Activated naive CD4-positive, alpha-beta T cell (primary cell): ENCODE data around the gene SMTN.
"Not testable (repeated sequence)": the region's sequence is repeated elsewhere in the genome, so short reads cannot be mapped to it uniquely, and the experiment has no call there.

Experiments used
- DNase-seq, 4 experiments: peaks; one replicate each; lab custom pipeline; 2025; lab: John Stamatoyannopoulos, UW

SMTN gene

DNA sequence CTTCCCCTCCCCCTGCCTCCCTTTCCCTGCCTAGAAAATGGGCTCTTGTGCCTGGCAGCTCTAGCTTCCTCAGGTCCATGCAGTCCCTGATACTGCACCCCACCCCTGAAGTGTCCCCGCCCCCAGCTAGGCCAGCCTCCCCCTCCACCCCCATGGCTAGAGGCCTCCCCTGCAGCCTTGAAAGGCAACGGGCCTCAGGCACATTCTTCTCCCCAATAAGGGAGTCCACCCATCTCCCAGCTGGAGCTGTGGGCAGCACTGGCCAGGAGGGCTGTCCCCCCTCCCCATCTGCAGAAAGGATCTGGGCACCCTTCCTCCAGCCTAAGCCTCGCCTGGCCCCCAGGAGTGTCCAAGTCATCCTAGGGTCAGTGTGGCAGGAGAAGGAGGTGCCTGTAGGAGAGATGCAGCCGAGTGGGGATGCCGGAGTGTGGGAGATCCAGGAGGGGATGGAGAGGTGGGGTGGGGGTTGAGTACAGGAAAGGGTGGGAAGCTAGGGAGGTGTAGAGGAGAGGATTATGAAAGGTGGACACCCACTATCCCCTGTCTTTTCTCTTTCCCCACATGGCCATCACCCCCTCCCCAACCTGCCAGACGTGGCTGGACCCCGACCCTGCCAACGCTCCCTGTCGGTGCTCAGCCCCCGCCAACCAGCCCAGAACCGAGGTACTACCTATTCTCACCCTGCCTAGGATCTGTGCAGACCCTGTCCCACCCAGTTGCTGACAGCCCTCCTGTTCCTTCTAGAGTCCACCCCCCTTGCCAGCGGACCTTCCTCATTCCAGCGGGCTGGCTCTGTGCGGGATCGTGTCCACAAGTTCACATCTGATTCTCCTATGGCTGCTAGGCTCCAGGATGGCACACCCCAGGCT is 9.3 kb downstream of the SMTN start:
- no peak for DNase-seq

DNA sequence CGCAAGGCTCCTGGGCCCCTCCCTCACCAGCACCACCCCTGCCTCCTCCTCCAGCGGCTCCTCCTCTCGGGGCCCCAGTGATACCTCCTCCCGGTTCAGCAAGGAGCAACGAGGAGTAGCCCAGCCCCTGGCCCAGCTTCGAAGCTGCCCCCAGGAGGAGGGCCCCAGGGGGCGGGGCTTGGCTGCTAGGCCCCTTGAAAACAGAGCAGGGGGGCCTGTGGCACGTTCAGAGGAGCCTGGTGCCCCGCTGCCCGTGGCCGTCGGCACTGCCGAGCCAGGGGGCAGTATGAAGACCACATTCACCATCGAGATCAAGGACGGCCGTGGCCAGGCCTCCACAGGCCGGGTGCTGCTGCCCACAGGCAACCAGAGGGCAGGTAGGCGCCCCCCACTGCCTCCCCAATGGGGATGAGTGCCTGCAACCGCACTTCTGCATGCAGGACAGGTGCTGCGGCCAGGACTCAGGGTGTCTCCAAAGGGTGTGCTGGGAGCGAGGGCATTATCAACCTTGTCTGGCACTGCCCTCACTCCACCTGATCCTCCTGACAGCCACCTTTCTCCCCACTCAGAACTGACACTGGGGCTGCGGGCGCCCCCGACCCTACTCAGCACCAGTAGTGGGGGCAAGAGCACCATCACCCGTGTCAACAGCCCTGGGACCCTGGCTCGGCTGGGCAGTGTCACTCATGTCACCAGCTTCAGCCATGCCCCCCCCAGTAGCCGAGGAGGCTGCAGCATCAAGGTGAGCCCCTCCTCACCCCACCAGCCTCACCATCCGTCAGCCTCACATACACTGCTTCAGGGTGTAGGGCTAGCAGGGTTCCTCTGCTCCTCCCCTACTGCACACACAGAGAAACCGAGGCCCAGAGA is 10.2 kb downstream of the SMTN start:
- no peak for DNase-seq

DNA sequence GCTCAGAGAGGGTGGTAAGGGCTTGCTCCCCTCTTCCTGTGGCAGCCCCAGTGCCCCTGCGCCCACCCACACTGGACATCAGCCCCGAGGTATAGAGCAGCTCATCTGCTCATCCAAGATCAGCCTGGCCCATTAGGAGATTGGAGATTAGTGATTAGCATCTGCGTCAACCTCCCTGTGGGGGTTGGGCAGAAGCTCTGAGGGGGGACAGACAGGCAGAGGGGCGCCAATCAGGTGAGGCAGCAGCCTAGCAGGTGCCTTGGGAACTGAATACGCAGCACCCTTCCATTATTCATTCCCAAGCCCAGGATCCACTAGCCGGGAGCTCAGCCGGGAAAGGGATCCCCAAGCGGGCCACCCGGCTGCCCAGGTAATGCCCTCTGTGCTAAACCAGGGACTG is 11.0 kb downstream of the SMTN start:
- no peak for DNase-seq

DNA sequence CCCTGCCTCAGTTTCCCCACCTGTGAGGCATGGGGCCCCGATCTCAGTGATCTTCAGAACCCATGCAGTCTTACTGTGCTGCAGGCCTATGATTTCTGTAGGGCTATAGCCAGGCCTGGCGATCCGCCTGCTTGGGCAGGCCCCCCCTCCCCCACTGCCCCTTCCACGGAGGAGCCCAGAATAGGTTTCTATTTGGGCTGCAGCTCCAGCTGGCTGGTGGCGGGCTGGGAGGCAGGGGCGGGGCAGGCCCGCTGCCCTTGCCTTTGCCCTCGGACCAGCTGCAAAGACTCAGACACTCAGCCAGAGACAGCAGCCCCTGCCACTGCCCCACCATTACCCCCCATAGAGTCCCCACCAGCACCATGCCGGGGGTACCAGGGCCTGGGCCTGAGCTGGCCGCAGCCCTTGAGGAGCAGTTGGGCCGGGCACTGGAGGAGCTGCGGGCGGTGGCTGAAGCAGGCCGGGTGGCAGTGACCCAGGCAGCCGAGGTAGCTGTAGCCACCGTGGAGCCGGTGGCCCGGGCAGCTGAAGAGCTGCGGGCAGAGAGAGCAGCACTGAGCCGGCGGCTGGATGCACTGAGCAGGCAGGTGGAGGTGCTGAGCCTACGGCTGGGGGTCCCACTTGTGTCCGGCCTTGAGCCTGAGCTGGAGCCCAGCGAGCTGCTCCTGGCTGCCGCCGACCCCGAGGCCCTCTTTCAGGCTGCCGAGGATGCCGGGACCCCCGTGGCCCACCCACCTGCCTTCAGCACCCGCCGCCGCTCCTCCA is 12.2 kb downstream of the SMTN start:
- no peak for DNase-seq

DNA sequence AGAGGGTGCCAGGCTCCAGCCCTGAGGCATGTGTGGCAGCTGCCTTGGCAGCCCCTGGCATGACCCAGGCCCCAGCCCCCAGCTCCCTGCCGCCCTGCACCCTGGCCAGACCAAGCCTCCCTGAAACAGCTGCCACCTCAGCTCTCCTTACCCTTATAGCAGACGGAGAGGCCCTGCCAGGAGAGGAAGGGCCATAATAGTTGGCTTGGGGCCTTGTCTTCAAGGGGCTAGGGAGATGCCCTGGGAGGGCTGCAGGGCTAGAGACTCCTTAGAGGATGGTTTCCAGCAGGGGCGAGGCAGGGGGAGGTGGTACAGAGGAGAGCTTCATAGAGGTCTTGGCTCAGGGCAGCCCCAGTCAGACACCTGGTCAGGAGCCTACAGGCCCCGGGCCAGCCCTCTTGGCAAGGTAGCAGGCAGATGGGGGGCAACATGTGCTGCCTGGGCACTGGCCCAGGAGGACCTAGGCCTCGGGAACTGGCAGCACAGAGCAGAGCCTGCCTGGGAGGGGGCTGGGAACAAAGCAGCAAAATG is 13.0 kb downstream of the SMTN start:
- no peak for DNase-seq

DNA sequence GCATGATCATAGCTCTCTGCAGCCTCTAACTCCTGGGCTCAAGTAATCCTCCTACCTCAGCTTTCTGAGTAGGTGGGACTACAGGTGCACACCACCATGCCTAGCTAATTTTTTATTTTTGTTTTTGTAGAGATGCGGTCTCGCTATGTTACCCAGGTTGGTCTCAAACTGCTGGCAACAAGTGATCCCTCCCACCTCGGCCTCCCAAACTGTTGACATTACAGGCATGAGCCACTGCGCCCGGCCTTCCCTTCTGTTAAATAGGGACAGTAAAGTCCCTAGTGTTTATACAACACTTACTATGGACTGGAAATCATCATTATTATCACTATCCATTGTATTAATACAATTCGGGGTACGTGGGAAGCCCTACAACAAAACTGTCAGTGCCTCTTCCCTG is 13.6 kb downstream of the SMTN start:
- no peak for DNase-seq

DNA sequence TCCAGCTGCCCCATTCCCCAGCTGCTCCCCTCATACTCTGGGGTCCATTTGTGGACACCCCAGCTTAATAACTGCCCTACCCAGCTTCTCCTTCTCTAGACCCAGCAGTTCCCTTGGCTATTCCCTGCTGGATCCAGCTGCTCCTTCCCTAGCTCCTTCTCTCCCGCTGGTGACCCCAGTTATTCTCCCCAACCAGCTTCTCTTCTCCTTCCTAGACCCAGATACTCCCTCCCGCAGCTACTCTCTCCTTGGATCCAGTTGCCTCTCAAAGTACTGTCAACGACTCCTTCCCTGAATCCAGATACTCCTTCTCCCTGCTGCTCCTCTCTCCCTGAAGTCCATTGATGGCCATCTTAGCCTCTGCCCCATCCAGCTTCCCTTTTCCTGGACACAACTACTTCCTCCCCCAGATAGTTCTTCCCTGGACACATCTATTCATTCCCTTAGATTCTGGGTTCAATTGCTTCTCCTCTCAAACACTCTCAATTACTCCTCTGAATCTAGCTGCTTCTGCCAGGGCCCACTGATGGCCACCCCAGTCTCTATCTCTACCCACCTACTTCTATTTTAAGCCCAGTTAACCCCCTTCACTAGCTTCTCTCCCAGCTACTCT is 14.6 kb downstream of the SMTN start:
- no peak for DNase-seq

DNA sequence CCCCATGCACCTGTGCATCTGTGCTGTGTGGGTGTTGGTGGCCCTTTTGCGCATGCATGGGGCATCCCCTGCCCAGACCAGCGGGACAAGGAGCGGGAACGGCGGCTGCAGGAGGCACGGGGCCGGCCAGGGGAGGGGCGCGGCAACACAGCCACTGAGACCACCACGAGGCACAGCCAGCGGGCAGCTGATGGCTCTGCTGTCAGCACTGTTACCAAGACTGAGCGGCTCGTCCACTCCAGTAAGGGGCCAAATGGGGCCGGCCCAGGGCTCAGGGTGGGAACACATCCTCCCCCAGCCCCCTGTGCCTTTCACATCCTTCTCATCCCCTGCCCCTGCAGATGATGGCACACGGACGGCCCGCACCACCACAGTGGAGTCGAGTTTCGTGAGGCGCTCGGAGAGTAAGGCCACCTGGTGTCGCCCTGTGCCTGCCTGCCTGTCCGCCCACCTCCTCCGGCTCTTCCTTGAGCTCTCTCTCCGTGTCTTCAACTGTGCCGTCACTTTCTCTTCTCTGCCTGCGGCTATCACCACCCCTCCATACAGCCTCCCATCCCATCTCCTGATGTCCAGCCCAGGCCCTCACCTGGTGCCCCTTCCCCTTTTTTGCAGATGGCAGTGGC is 15.7 kb downstream of the SMTN start:
- DNase-seq, result no peak

DNA sequence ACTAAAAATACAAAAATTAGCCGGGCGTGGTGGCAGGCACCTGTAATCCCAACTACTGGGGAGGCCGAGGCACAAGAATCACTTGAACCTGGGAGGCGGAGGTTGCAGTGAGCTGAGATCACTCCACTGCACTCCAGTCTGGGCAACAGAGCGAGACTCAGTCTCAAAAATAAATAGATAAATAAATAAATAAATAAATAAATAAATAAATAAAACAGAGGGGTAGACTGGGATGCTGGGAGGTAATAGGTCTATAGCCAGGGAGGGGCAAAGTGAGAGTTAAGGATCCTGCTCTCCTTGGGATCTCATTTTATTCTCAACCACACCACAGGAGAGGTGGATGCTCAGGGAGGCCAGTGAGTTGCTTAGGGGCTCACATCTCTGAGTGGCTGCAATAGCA is 16.4 kb downstream of the SMTN start:
- DNase-seq, result not testable (repeated sequence)

DNA sequence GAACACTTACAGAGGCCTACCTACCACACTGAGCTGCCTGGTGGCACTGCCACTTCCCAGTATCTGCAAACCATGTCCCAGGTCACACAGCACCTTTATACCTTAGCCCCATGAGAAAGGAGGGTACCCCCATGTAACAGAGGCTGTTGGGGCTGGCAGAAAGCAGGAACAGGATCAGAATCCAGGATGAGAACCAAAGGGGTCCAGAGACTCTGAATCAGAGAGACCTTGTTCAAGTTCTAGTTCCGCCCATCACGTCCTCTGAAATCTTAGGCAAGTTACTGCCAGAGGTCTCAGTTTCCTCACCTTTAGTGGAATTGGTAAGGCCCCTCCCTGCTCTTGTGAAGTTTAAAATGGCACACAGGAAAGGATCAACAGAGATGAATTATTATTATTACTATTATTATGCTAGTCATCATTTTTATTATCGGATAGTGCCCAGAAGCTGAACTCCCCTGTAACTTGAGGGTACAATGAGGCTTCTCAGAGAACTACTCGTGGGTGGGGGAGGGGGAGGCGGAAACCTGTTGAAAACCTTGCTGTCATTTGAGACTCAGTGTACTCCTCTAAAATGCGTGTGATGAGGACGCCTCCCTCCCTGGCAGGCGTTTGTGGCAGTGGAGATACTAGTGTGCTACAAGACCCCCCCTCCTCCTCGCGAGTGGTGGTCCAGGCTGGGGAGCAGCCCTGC is 17.0 kb downstream of the SMTN start:
- no peak for DNase-seq

DNA sequence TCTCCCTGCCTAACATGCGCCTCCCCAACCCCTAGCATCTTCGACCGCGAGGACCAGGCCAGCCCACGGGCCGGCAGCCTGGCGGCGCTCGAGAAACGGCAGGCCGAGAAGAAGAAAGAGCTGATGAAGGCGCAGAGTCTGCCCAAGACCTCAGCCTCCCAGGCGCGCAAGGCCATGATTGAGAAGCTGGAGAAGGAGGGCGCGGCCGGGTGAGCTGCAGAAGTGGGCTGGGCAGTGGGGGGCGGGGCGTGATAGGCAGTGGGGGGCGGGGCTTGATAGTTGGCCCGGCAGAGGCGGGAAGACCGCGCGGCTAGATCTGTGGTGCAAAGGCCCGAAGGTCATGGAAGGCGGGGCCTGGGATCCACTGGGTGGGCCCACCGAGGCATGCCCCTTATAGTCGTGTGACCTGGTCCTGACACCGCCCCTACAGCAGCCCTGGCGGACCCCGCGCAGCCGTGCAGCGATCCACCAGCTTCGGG is 17.6 kb downstream of the SMTN start:
- DNase-seq, result no peak

DNA sequence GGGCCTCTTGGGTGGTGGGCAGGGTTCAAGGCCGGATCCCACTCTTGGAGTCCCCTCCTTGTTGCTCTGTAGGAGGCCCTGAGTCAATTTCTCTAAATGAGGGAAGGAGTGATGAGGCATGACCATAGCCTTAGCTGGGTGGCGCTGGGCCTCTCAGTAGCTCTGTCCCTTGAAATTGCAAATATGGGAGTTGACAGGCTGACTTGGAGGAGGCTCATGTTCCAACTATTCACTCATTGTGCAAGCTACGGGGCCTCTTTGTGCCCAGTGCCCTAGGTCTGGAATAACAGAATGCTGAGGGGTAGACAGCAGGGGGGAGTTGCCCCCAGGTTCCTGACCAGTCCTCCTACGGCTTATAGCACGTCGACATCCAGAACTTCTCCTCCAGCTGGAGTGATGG is 18.3 kb downstream of the SMTN start:
- no peak for DNase-seq

DNA sequence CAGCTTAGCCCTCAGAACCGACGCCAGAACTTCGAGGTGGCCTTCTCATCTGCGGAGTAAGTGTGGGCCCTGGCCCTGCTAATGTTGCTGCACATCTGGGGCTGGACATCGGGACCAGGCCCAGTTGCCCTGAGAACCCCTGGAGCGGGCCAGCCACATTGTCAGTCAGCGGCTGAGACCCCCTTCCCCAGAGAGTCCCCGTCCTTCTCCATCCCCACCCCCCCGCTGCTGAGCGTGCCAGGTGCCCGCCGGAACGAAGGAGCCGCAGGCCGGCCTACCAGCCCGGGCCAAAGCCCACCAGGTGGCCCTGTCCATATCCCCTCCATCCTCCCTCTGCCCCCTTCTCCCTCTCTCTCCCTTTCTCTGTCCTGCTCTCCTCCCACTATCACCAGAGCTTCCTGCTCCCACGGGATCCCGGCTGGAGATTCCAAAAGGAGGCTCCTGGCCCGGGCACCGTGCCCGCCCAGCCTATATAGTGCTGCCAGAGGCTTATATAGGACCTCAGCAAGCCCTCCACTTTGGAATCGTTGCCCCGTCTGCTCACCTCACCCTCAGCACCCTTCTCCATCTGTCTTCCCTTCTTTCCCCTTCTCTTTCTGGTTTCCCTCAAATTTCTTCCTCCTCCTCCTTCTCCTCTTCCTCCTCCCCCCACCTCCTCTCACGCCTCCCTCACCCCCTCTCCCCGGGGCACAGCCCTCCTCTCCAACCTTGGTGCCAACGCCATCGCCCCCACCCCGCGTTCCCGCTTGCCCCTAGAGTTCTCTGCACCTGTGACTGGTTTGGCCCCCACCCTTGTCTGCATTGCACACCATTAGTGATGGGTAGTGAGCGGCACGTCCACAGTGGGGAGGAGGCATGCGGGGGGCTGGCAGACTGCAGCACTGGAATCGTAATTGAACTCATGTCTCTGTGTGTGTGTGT is 19.0 kb downstream of the SMTN start:
- DNase-seq, result no peak

DNA sequence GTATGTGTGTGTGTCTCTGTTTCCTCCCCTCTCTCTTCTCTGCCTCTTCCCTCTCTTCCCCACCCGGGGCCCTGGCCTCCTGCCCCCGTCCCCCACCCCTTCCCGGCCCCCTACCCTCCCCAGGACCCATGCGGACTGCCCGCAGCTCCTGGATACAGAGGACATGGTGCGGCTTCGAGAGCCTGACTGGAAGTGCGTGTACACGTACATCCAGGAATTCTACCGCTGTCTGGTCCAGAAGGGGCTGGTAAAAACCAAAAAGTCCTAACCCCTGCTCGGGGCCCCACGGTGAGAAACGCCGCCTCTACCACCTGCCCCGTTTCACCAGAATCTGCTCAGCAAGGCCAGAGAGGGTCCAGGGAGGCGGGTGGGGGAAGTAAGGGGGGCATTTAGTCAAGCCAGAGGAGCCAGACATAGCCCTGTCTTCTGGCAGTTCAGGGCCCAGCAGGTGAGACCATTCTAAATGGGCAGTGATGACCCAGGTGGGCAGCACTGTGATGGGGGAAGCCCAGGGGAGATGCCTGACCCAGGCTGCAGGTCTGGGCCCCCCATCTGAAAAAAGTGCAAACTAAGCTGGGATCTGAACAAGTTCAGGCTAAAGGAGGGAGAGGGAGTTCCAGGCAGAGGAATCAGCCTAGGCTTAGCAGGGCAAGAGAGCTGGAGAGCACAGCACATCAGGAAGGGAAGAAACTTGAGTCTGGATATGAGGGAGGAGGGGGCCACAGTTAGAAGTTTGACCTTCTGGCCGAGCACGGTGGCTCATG is 19.8 kb downstream of the SMTN start:
- DNase-seq, result no peak

DNA sequence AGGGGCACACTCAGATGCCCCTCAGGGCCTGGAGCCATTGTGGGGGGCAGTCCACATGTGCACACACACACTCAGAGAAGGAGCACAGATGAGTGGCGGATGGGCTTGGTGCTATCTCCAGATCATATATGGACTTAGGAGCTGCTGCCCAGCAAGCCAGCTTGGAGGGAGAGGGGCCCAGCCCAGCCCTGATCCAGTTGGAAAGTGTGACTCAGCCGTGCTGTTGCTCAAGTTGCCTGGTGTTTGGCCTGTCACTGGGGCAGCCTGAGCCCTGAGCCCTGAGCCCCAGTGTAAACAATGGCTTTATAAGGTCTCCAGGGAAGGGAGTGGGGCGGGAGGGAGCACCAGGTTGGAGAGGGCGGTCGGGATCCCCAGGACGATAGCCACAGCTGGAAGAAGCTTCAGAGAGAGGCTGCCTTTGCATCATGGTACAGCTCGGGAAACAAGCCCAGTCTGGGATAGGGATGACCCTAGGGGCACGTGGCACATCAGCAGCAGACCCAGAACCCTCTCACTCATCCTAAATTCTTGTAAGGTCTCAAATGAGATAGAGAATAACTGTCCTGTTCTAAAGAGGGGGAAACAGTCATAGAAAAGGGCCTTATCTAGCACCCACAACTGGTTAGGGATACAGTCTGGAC is 21.4 kb downstream of the SMTN start:
- no peak for DNase-seq

DNA sequence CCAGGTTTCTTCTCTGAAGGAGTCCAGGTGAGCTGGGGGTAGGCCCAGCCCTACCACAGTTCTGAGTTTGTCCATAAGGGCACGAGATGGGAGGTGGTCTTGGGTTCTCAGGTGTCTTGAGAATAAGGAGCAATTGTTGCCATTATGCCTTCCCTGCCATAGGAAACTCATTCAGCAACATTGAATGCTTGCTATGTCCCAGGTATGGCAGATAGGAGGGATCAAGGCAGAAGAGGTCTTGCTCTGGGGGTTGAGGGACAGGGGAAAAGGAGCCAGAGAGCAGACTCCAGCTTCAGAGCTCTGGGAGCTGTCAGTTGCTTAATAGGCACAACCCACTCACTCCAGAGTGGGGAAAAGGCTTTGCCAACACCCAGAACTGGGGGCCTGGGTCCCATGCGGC is 22.0 kb downstream of the SMTN start:
- DNase-seq, result no peak

DNA sequence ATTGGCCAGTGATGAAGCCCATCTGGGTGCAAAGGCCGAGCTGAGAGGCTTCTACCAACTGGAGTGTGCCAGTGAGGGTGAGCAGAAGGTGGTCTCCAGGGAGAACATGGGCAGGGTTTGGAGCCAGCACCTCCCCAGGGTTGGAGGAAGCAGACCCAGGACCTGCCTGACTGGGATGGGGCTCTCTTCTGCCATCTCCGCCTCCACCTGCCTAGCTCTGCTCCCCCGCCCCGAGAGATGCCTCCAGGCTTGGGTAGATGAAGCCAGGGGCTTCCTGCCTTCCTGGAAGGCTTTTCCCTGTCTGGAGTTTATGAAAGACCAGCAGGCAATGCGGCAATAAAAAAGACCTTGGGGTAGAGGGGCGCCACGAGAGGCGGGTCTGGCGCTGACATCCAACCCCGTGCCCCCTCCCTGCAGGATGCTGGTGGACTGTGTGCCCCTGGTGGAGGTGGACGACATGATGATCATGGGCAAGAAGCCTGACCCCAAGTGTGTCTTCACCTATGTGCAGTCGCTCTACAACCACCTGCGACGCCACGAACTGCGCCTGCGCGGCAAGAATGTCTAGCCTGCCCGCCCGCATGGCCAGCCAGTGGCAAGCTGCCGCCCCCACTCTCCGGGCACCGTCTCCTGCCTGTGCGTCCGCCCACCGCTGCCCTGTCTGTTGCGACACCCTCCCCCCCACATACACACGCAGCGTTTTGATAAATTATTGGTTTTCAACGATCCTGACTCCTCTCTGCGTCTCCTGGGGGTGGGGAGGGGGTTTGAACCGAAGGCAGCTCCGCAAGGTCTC is 23.0 kb downstream of the SMTN start:
- DNase-seq, result no peak
